ENCODE measurements around the gene HOXA6.

DNA sequence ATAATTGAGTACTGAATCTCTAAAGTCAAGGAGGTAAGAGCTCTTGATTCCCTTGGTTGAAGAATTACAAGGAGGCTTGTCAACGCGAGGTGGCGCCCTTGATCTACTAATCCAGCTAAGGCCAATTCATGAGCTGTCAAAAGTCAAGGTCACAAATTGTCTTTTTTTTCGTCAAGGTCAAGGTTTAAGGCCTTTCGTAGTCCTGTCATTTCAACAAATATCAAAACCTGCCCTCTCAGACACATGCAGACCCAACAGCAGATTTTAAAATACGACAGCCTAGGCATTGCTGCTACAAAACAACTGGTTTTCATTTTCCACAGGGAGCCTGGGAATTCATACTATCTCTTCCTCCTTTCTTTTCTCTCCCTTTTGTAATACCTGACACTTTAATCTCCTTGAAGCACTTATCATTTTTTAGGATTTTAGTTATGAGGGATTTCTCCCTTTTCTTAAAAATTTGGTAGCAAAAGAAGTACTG lies 48.8 kb upstream of the HOXA6 start:
- no peak for TF ChIP-seq POLR2AphosphoS5 (IDR thresholded peaks at IDR 0.05; ENCODE audit: control insufficient read depth, insufficient read depth, low read depth, low read length)
- no peak for TF ChIP-seq TAF1 (IDR thresholded peaks at IDR 0.05; ENCODE audit: control insufficient read depth, extremely low read depth, insufficient read depth, low read length, severe bottlenecking)
- TF ChIP-seq EP300 (IDR thresholded peaks at IDR 0.05; ENCODE audit: low read length): no peak
- TF ChIP-seq TAF7 (tag; IDR thresholded peaks at IDR 0.05): no peak
- TF ChIP-seq RB1 (IDR thresholded peaks at IDR 0.05; ENCODE audit: low read depth): peak; percentile 32; the same call in 1 of the 2 replicates
- no peak for TF ChIP-seq BRCA1 (IDR thresholded peaks at IDR 0.05)
- no peak for TF ChIP-seq BRCA1 (CRISPR knock-in tag; IDR thresholded peaks at IDR 0.05)
- no peak for TF ChIP-seq NR3C1 (CRISPR knock-in tag; IDR thresholded peaks at IDR 0.05)
- TF ChIP-seq, protein P1, sequence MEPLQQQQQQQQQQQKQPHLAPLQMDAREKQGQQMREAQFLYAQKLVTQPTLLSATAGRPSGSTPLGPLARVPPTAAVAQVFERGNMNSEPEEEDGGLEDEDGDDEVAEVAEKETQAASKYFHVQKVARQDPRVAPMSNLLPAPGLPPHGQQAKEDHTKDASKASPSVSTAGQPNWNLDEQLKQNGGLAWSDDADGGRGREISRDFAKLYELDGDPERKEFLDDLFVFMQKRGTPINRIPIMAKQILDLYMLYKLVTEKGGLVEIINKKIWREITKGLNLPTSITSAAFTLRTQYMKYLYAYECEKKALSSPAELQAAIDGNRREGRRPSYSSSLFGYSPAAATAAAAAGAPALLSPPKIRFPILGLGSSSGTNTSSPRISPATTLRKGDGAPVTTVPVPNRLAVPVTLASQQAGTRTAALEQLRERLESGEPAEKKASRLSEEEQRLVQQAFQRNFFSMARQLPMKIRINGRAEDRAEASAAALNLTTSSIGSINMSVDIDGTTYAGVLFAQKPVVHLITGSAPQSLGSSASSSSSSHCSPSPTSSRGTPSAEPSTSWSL (CRISPR knock-in tag; IDR thresholded peaks at IDR 0.05; ENCODE audit: borderline replicate concordance): no peak
- no peak for TF ChIP-seq ZNF57 (CRISPR knock-in tag; IDR thresholded peaks at IDR 0.05)
- no peak for TF ChIP-seq MYNN (IDR thresholded peaks at IDR 0.05)
- no peak for TF ChIP-seq MYNN (CRISPR knock-in tag; IDR thresholded peaks at IDR 0.05)
- no peak for TF ChIP-seq ZNF133 (CRISPR knock-in tag; IDR thresholded peaks at IDR 0.05)
- no peak for TF ChIP-seq RBM15 (IDR thresholded peaks at IDR 0.05; ENCODE audit: insufficient read depth, low read length)
- TF ChIP-seq SMC3 (conservative IDR thresholded peaks at IDR 0.05; ENCODE audit: insufficient read depth, low read depth, low read length): peak; percentile 91
